Activated CD4-positive, alpha-beta memory T cell treated with anti-CD3 and anti-CD28 coated beads for 36 hours (primary cell): ENCODE measurements around the gene AATF. TPM values are rescaled to one million over a fixed set of nuclear protein-coding genes. Genes with fewer than 3 reads are reported as not detected.
A peak's percentile ranks its signal among the peaks of the same experiment; 100 is the strongest.

Source experiments
- CTCF ChIA-PET: fragments of 350-600 bp; sonication (Branson Sonifier 250); formaldehyde crosslinking; loops from one replicate; lab custom pipeline; 2021; ENCODE audit warnings: antibody characterized with exemption, inconsistent platforms; lab: Charles Lee
- POLR2A ChIA-PET: fragments of 350-600 bp; sonication (Branson Sonifier 250); formaldehyde crosslinking; loops from one replicate; lab custom pipeline; 2021; ENCODE audit warnings: antibody characterized with exemption; lab: Charles Lee
- DNase-seq: peaks from one replicate; pipeline ENCODE4 v3.0.0-alpha.2; 2020
- H3K27ac Mint-ChIP-seq: one replicate; pipeline ENCODE4 v1.8.0; 2021; ENCODE audit warnings: mixed read lengths
- H3K27me3 Mint-ChIP-seq: one replicate; pipeline ENCODE4 v1.8.0; 2021; ENCODE audit warnings: mixed read lengths
- H3K36me3 Mint-ChIP-seq: one replicate; pipeline ENCODE4 v1.8.0; 2021; ENCODE audit warnings: mixed read lengths
- H3K4me1 Mint-ChIP-seq: one replicate; pipeline ENCODE4 v1.8.0; 2021; ENCODE audit warnings: low read depth, mixed read lengths
- H3K4me3 Mint-ChIP-seq: one replicate; pipeline ENCODE4 v1.8.0; 2021; ENCODE audit warnings: mild to moderate bottlenecking, mixed read lengths
- H3K9me3 Mint-ChIP-seq: one replicate; pipeline ENCODE4 v1.8.0; 2021; ENCODE audit warnings: mixed read lengths
- intact Hi-C: fragments of 100-400 bp; cut with micrococcal nuclease; formaldehyde crosslinking; loops from one replicate; pipeline ENCODE4 v1.15.1; 2023
- total RNA-seq, 2 experiments: library from RNA; stranded (reverse); gene quantifications; one replicate each; pipeline ENCODE4 v1.2.3, GENCODE V29; 2021

The AATF gene
- total RNA-seq, 2 experiments from 2014 or later: 85.6 to 89.1 TPM

DNA sequence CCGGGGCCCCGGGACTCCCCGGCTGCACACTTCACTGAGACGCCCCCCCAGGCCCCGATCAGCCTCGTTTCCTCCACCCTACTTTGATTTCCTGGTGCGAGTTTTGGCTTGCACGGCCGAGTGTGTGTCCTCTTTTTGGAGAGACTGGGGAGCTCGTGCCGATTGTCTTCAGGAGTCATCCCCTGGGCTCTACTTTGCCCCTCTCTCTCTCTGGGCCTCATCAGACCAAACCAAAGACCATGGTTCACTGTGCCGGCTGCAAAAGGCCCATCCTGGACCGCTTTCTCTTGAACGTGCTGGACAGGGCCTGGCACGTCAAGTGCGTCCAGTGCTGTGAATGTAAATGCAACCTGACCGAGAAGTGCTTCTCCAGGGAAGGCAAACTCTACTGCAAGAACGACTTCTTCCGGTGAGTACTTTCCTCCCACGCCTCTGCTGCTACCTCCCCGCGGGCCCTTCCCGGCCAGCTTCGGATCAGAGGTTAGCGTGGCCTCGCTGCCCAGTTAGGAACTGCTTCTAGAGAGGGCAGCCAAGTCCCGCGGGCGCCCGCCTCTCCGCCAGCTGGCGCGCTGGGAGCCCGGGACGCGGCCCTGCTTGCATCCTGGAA is 10.7 kb upstream of the AATF start:
- Mint-ChIP-seq H3K9me3 (no peaks in the 10 kb centered on the region), H3K36me3 (peaks cover 2% of the 10 kb centered on the region), H3K27me3 (peaks cover 80% of the 10 kb centered on the region), H3K4me1 (peaks cover 70% of the 10 kb centered on the region), H3K4me3 (peak overlapping the region; percentile 60), H3K27ac (peak overlapping the region; percentile 28)
- DNase-seq: peak; percentile 56
- ChIA-PET POLR2A (interaction anchor here (1.1 to 1.6 kb wide), 2 partner anchors 11 to 17 kb away, joined by 4 to 5 read pairs; partner anchors contain the start of gene AATF), CTCF (interaction anchor here (0.6 to 1.0 kb wide), 3 partner anchors 8 to 109 kb away, joined by 3 to 4 read pairs (median 4); no protein-coding TSS in a partner anchor)
- intact Hi-C loops: no loop called here

DNA sequence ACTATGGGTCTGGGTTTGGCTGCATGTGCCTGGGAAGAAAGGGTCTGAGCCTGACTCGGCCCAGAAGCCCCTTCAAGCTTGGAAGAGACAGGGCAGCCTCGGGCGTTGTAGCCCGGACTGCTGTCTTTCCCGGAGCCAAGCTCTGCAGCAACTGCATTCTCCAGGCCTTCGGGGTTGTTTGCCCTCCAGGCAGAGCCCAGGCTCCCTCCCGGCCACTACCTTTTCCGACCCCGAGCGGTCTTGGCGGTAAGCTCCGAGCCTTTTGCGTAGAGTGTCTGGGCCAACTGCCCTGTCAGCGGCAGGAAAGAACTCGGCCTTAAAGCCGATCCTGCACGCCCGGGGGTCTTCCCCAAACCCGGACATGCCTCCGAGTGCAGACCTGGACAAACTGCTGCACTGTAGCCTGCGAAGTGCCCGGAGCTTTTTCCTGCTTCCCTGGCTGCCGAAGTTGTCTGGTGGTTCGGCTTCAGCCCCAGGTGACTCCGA is 10.1 kb upstream of the AATF start:
- DNase-seq: no peak
- intact Hi-C loops: no loop called here
- no peaks in the 10 kb centered on the region for H3K9me3 Mint-ChIP-seq
- H3K4me3 Mint-ChIP-seq: no peak overlapping the region
- ChIA-PET POLR2A (interaction anchor here (1.6 kb wide), 1 partner anchor 17 kb away, joined by 5 read pairs; no protein-coding TSS in a partner anchor), CTCF (interaction anchor here (0.6 to 1.0 kb wide), 3 partner anchors 10 to 109 kb away, joined by 3 to 4 read pairs (median 4); partner anchors contain the start of gene AATF)
- H3K4me1 Mint-ChIP-seq: peaks cover 66% of the 10 kb centered on the region
- no peak overlapping the region for H3K27ac Mint-ChIP-seq
- H3K36me3 Mint-ChIP-seq: peaks cover 2% of the 10 kb centered on the region
- H3K27me3 Mint-ChIP-seq: peaks cover 79% of the 10 kb centered on the region

DNA sequence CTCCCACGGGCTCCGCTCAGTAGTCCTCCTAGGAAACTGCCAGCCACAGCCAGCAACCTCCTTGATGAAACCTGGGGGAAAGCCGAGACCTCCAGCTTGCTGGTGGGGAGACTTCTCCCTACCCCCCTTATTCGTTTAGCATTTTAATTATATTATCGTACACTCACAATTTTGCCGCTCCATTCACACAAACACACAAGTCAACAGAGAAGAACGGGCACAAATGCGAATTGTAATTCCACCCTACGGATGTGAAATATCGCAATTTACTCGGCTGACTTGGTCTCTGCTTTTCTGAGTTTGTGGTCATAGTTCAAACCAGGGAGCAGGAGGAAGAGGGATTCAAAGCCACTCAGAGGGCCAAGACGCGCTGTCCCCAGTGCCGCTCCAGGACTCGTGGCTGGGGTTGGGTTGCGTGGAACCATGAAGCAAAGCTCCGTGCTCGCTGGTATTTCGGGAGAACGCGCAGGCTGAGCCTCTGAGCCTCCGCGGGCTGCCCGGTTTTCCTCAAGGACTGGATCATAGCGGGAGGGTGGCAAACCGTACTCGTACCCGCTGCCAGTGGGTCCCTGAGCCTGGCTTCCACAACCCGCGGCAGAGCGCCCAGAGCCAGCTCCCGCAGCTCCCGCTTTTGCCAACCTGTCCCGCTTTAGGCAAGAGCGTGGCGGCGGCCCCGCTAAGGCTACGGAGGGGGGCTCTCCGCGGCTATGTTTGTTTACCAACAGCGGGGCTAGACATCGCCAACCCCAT is 9.5 kb upstream of the AATF start:
- intact Hi-C loops: no loop called here
- DNase-seq: no peak
- CTCF ChIA-PET: interaction anchor here (1.0 kb wide), 1 partner anchor 10 kb away, joined by 3 read pairs; the partner anchor contains the start of gene AATF
- H3K4me3 Mint-ChIP-seq: peak overlapping the region; percentile 4
- peaks cover 78% of the 10 kb centered on the region for H3K27me3 Mint-ChIP-seq
- peaks cover 2% of the 10 kb centered on the region for H3K36me3 Mint-ChIP-seq
- no peak overlapping the region for H3K27ac Mint-ChIP-seq
- no peaks in the 10 kb centered on the region for H3K9me3 Mint-ChIP-seq
- POLR2A ChIA-PET: interaction anchor here (0.7 to 1.6 kb wide), 2 partner anchors 9 to 18 kb away, joined by 3 to 5 read pairs; partner anchors contain the start of gene AATF
- H3K4me1 Mint-ChIP-seq: peaks cover 64% of the 10 kb centered on the region

GRCh38 chr17:36939802-36940312 is 8.9 kb upstream of the AATF start:
- Mint-ChIP-seq H3K27ac (no peak overlapping the region), H3K9me3 (no peaks in the 10 kb centered on the region), H3K27me3 (peaks cover 81% of the 10 kb centered on the region), H3K36me3 (peaks cover 2% of the 10 kb centered on the region), H3K4me3 (no peak overlapping the region), H3K4me1 (peaks cover 61% of the 10 kb centered on the region)
- DNase-seq: no peak
- intact Hi-C loops: loop anchor here (10.0 kb wide), 1 partner anchor 805 kb away; the partner anchor contains the start of gene HNF1B
- ChIA-PET CTCF (interaction anchor here (1.0 kb wide), 1 partner anchor 9 kb away, joined by 3 read pairs; the partner anchor contains the start of gene AATF), POLR2A (interaction anchor here (0.7 kb wide), 1 partner anchor 9 kb away, joined by 3 read pairs; the partner anchor contains the start of gene AATF)

DNA sequence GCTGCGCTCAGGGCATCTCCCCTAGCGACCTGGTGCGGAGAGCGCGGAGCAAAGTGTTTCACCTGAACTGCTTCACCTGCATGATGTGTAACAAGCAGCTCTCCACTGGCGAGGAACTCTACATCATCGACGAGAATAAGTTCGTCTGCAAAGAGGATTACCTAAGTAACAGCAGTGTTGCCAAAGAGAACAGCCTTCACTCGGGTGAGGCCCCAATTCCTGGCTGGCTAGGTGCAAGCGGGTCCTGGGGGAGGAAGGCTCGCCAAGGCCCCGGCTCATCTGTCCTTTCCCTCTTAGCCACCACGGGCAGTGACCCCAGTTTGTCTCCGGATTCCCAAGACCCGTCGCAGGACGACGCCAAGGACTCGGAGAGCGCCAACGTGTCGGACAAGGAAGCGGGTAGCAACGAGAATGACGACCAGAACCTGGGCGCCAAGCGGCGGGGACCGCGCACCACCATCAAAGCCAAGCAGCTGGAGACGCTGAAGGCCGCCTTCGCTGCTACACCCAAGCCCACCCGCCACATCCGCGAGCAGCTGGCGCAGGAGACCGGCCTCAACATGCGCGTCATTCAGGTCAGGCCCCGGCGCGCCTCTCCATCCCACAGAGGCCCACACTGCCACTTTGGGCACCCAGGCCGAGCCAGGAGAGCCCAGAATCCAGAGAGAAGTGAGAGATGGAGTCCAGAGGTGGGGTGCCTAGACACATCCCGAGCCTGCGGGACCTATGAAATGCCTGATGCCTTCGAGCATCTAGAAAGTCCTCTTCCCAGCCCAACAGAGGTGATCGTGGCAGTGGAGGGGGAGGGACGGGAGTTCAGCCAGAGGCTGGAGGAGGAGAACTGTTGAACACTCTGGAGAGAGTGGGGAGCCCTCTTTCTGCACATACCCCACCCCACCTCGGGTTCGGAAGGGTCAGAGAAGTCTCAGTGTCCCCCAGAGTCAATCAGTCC is 8.2 kb upstream of the AATF start:
- no peak for DNase-seq
- H3K4me1 Mint-ChIP-seq: peaks cover 54% of the 10 kb centered on the region
- ChIA-PET CTCF (no interaction called here), POLR2A (no interaction called here)
- intact Hi-C loops: loop anchor here (10.0 kb wide), 1 partner anchor 804 kb away; the partner anchor contains the start of gene HNF1B
- peaks cover 79% of the 10 kb centered on the region for H3K27me3 Mint-ChIP-seq
- no peak overlapping the region for H3K4me3 Mint-ChIP-seq
- H3K27ac Mint-ChIP-seq: no peak overlapping the region
- no peaks in the 10 kb centered on the region for H3K9me3 Mint-ChIP-seq
- H3K36me3 Mint-ChIP-seq: peaks cover 2% of the 10 kb centered on the region

- Mint-ChIP-seq H3K36me3 (peaks cover 2% of the 10 kb centered on the region), H3K27ac (no peak overlapping the region), H3K4me1 (peaks cover 46% of the 10 kb centered on the region), H3K4me3 (no peak overlapping the region), H3K27me3 (peaks cover 75% of the 10 kb centered on the region), H3K9me3 (no peaks in the 10 kb centered on the region)
- CTCF ChIA-PET: interaction anchor here (0.5 kb wide), 1 partner anchor 1136 kb away, joined by 3 read pairs; no protein-coding TSS in a partner anchor
- DNase-seq: no peak
- POLR2A ChIA-PET: interaction anchor here (0.9 kb wide), 1 partner anchor 8 kb away, joined by 4 read pairs; no protein-coding TSS in a partner anchor
- intact Hi-C loops: loop anchor here (10.0 kb wide), 1 partner anchor 803 kb away; the partner anchor contains the start of gene HNF1B
Observed at GRCh38 chr17:36941265-36942010, 7.3 kb upstream of the AATF start.

GRCh38 chr17:36942019-36942599 is 6.6 kb upstream of the AATF start:
- no peak for DNase-seq
- Mint-ChIP-seq H3K9me3 (no peaks in the 10 kb centered on the region), H3K36me3 (peaks cover 2% of the 10 kb centered on the region), H3K27ac (no peak overlapping the region), H3K27me3 (peaks cover 77% of the 10 kb centered on the region), H3K4me3 (no peak overlapping the region), H3K4me1 (peaks cover 41% of the 10 kb centered on the region)
- intact Hi-C loops: loop anchor here (10.0 kb wide), 1 partner anchor 803 kb away; the partner anchor contains the start of gene HNF1B
- ChIA-PET POLR2A (interaction anchor here (0.9 kb wide), 1 partner anchor 9 kb away, joined by 4 read pairs; no protein-coding TSS in a partner anchor), CTCF (interaction anchor here (0.5 kb wide), 1 partner anchor 1137 kb away, joined by 3 read pairs; no protein-coding TSS in a partner anchor)

DNA sequence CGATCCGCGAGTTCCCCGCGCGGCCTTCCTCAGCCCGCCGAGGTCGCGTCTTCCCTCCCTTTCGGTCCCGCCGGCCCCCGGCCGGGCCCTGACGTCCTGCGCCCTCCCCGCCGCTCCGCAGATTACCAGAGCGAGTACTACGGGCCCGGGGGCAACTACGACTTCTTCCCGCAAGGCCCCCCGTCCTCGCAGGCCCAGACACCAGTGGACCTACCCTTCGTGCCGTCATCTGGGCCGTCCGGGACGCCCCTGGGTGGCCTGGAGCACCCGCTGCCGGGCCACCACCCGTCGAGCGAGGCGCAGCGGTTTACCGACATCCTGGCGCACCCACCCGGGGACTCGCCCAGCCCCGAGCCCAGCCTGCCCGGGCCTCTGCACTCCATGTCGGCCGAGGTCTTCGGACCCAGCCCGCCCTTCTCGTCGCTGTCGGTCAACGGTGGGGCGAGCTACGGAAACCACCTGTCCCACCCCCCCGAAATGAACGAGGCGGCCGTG is 6.1 kb upstream of the AATF start:
- Mint-ChIP-seq H3K27me3 (peaks cover 77% of the 10 kb centered on the region), H3K36me3 (peaks cover 2% of the 10 kb centered on the region), H3K4me3 (no peak overlapping the region), H3K4me1 (peaks cover 36% of the 10 kb centered on the region), H3K27ac (no peak overlapping the region), H3K9me3 (no peaks in the 10 kb centered on the region)
- CTCF ChIA-PET: no interaction called here
- intact Hi-C loops: loop anchor here (10.0 kb wide), 1 partner anchor 802 kb away; the partner anchor contains the start of gene HNF1B
- POLR2A ChIA-PET: interaction anchor here (0.9 kb wide), 1 partner anchor 9 kb away, joined by 4 read pairs; no protein-coding TSS in a partner anchor
- DNase-seq: no peak

DNA sequence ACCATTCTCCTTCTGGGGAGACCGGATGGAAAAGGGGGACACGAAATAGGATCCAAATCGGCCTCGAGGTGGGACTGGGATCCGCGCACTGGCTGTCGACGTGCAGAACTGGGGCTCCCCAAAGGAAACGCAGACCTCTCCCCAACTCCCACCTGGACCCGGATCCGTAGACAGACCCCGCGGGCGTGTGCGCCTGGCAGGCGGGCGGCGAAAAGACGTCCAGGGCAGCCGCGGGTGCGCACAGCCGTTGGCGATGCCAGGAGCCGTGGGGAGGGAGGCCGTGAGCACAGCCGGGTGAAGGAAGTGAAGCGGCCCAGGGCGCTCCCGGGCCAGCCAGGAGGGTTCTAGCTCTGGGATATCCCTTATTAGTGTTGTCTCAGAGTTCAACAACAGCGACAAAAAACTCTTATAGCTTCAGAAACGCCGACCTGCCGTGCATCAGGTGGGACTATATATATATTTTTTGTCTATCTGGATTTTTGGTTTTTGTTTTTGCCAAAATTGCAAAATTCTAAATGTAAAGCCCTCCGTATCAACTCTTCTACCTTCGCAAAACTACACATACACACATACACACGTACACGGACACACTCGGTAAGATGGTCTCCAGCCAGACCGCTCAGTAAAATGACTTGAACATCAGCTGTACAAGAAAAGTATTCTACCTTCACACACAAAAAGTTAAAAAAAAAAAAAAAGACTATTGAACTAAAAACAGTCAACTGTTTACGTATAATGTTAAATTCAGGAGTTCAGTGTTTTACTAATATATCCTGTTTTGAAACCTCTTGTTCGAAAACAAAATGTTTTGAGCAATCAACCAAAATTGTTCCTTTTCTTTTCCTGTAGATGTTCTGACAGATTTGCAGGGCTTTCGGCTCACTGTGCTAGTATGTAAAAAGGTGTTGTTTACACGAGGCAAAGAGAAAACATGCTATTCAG is 5.2 kb upstream of the AATF start:
- CTCF ChIA-PET: interaction anchor here (1.3 kb wide), 1 partner anchor 104 kb away, joined by 5 read pairs; no protein-coding TSS in a partner anchor
- POLR2A ChIA-PET: no interaction called here
- intact Hi-C loops: loop anchor here (10.0 kb wide), 1 partner anchor 801 kb away; the partner anchor contains the start of gene HNF1B
- DNase-seq: no peak
- Mint-ChIP-seq H3K27me3 (peaks cover 69% of the 10 kb centered on the region), H3K4me1 (peaks cover 36% of the 10 kb centered on the region), H3K9me3 (no peaks in the 10 kb centered on the region), H3K4me3 (no peak overlapping the region), H3K36me3 (peaks cover 2% of the 10 kb centered on the region), H3K27ac (no peak overlapping the region)
